Endothelial cell of umbilical vein (primary cell): Measurements from ENCODE around the gene AP4B1.

ENCODE experiments used
- CTCF ChIP-seq, 2 donors: IDR thresholded peaks; 1 replicate in 1 of 2; 2 replicates in 1 of 2; pipeline ENCODE4 v1.5.1; 2011; ENCODE audit warnings: low read length in 2 of 2, mild to moderate bottlenecking in 2 of 2, moderate library complexity in 2 of 2, control low read depth in 1 of 2, inconsistent platforms in 1 of 2, low read depth in 1 of 2; ENCODE audit not compliant: insufficient read depth in 1 of 2; ENCODE audit errors: extremely low read depth in 1 of 2
- EZH2 ChIP-seq: IDR thresholded peaks from 2 replicates; pipeline ENCODE4 v1.6.1; 2012; ENCODE audit warnings: borderline replicate concordance, low read depth, mild to moderate bottlenecking, moderate library complexity, low read length, inconsistent platforms; ENCODE audit not compliant: severe bottlenecking

DNA sequence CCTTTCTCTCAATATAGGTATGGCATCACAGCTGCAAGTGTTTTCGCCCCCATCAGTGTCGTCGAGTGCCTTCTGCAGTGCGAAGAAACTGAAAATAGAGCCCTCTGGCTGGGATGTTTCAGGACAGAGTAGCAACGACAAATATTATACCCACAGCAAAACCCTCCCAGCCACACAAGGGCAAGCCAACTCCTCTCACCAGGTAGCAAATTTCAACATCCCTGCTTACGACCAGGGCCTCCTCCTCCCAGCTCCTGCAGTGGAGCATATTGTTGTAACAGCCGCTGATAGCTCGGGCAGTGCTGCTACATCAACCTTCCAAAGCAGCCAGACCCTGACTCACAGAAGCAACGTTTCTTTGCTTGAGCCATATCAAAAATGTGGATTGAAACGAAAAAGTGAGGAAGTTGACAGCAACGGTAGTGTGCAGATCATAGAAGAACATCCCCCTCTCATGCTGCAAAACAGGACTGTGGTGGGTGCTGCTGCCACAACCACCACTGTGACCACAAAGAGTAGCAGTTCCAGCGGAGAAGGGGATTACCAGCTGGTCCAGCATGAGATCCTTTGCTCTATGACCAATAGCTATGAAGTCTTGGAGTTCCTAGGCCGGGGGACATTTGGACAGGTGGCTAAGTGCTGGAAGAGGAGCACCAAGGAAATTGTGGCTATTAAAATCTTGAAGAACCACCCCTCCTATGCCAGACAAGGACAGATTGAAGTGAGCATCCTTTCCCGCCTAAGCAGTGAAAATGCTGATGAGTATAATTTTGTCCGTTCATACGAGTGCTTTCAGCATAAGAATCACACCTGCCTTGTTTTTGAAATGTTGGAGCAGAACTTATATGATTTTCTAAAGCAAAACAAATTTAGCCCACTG is 36.0 kb upstream of the AP4B1 start:
- TF ChIP-seq CTCF (IDR thresholded peaks at IDR 0.05; ENCODE audit: extremely low read depth in 1 of 2, insufficient read depth in 1 of 2, low read depth in 1 of 2, low read length in 2 of 2) = no peak
- TF ChIP-seq EZH2 = no peak
